HPDE6-E6E7 (cell line): Measurements from ENCODE around the gene TNFRSF1B.

Source experiments
- DNase-seq: peaks from one replicate; pipeline ENCODE4 v3.0.0; 2011; ENCODE audit warnings: missing footprints; ENCODE audit errors: extremely low spot score

Gene TNFRSF1B

DNA sequence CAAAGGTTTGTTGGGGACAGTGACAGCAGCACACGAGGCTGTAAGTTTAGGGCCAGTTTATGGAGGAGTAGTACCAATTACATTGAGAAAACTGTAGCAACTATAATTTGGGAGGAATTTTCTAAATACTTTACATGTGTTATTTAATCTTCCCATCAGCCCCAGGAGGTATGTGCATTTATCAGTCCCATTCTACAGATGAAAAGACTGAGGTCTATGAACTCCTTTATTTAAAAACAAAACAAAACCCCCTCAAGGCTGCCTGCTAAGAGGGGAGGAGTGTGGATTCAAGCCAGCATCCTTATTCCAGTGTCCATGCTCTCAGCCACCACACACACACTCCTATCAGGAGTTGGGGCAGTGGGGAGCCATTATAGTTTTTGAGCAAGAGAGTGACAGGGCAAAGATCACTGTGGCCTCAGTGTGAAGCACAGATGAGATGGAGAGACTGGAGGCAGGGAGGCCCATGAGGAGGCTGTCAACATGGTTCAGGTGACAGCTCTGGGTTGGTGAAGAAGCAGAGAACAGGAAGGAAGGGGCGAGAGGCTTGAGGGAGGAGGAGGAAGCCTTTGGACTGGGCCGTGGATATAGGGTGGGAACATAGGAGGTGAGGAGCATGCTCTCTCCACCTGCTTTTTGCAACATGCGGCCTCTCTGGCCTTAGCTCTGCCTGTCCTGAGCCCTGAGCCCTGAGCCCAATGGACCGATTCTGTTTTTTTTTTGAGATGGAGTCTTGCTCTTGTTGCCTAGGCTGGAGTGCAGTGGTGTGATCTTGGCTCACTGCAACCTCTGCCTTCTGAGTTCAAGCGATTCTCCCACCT is 9.7 kb downstream of the TNFRSF1B start:
- no peak for DNase-seq

DNA sequence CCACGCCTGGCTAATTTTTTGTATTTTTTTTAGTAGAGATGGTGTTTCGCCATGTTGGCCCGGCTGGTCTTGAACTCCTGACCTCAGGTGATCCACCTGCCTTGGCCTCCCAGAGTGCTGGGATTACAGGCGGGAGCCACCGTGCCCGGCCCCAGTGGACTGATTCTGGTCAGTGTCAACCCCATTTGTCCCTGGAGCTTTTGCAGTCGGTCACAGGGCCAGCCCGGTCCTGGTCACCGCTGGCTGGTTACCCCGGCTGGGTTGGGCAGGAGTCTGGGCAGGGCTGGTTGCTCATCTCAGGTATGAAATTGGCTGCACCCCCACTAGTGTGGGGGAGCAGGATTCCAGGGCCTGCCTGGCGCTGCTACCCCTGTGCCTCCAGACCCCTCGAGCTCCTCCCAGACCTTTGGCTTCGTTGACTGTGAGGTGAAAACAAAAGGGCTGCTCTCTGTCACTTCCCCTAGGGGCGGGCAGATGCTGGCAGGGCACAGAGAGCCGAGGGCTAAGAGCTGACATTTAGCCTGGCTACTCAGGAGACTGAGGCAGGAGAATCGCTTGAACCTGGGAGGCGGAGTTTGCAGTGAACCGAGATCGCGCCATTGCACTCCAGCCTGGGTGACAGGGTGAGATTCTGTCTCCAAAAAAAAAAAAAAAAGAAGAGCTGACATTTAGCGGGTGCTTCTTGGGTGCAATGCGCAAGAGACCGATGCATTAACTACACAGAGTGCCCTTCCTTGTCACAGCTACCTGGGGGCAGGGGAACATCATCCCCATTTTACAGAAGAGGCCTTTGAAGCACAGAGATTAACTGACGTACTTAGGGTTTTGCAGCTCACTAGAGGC is 10.6 kb downstream of the TNFRSF1B start:
- DNase-seq = no peak

DNA sequence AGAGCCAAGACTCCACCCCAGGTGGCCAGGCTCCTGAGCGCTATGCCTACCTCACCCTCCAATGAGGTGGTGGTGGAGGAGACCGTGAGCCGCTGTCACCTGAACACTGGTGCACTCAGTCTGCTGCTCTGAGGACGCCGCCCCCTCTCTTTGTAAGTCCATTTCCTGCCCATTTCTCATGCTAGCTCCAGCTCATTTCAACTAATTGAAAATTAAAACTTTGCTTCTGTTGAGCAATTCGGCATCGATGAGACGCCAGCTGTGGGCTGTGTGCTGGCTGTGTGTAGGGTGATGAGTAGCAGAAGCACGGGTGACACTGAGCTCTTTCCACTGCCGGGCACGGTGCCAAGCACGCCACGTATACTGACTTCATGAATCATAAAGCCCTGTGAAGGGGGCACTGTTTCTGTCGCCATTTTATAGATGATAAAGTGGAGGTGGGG is 11.2 kb downstream of the TNFRSF1B start:
- DNase-seq = no peak

DNA sequence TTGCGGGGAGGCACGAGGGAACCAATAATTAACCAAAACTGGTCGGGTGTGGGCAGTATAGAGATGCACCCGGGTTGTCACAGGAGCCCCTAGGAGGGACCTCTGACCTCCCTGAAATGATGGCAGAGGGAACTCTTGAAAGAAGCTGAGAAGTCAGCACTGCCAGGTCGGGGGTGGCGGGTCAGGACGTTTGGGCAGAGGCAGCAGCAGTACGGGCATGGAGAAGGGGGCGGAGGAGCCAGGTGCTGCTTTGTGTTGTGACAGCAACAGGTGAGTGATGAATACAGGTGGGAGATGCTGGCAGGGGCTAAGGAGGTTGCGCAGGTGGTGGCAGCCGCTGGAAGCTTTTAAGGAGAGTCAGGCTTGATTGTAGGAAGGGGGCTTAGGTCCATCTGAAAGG is 11.7 kb downstream of the TNFRSF1B start:
- DNase-seq = no peak

DNA sequence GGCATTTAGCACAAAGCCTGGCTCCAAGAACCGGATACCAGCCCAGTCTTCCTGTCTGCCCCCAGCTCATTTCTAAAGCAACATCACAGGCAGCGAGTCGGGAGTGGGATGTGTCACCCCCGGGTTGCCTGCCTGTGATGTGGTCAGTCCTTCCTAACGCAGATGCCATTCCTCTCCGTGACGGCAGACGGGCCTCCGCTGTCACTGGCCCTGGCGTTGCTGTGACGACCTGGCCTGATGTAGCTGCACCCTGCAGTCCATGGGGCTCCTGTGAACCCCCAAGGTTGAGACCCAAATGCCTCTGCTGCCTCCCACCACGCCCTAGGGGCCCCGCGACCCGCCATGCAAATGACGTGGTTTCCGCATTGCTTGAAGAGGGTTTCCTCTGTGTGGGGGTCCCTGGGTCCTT is 12.3 kb downstream of the TNFRSF1B start:
- DNase-seq = no peak

DNA sequence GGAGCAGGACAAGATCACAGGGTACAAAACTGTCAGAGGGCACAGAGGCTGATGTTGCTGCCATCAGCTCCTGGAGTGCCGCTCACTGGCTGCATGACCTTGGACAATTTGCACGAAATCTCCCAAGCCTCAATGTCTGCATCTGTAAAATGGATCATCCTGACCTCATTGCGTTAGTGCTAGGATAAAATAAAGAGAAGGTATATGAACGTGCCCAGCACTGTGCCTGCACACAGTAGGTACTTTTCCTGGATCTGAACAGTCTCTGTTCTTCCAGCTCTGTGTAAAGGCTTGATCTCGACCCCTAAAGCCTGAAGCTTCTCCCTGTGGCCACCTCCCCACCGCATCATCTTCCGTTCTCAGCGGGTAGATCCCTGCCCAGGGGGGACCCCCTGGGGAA is 12.9 kb downstream of the TNFRSF1B start:
- DNase-seq = no peak

DNA sequence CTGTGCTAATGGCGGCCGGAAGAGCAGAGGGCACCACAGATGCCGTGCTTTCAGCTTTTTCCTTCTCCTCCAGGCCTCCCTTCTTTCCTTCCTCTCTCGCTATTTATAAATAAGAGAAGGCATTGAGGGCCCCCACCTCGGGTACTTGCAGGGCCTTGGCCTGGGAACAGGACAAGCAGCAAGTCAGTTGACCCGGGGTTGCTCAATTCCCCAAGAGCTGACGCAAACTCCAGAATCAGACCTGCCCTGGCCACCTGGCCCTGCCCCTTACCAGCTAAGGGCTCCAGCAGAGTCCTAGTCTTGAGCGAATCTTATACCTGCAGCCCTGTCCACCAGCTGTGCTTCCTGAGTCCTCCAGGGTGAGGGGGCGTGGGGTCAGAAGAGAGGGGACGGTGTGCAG is 13.5 kb downstream of the TNFRSF1B start:
- no peak for DNase-seq

DNA sequence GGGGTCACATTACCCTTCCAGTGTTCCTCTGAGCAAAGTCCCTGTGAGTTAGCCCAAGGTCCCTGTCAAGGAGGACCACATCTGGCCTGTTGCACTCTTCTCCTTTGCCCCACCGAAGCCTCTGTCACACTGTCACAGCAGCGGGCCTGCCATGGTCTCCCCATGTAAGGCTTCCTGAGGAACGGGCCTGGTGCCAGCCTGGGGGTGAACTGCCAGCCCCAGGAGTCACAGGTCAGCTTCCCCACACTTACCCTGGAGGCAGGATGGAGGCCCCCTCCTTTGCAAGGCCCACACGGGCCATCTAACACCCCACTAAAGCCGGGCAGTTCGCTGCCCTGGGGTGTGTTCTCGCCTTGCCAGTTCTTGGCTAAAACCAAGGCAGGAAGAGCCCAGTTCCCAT is 14.1 kb downstream of the TNFRSF1B start:
- DNase-seq = no peak

DNA sequence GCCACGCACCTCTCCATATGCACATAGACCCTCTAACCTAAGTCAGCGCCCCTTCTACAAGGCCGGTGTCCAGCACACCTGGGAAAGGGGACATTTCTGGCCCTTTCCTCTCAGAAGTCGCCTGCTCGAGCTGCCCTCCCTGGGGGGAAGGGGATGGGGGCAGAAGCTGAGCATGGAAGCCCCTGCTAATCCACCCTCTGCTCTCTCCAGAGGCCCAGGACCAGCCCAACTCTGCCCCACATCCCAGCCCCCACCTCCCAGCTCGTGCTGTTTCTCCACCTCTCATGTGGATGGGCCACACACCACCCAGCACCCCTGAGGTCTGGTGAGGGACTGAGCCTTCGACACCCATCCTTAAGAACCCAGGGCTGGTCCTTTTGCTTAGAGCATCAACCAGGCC is 14.8 kb downstream of the TNFRSF1B start:
- DNase-seq = no peak

DNA sequence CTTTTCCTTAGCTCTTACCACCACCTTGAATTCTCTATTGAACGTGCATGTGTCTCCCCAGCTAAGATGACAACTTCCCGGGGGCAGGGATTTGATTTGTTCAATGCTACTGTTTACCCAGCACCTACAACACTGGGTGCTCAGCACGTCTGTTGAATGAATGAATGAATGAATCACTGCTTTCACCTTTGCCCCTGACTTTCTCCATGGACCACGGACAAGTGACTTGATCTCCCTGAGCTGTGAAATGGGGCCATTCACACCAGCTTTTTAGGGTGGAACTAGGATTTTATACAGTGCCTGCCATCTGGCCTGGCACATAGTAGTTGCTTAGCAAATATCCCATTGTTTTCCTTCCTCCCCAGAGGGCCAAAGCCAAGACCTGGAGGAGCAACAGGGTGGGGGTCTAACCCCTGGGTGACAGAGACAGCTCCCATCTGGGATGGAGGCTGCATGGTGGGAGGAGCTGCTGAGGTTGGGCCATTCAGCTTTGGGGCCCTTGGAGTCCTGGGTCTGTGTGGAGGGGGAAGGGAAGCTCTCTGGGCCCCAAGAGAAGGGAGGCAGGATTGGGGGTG is 15.7 kb downstream of the TNFRSF1B start:
- no peak for DNase-seq

DNA sequence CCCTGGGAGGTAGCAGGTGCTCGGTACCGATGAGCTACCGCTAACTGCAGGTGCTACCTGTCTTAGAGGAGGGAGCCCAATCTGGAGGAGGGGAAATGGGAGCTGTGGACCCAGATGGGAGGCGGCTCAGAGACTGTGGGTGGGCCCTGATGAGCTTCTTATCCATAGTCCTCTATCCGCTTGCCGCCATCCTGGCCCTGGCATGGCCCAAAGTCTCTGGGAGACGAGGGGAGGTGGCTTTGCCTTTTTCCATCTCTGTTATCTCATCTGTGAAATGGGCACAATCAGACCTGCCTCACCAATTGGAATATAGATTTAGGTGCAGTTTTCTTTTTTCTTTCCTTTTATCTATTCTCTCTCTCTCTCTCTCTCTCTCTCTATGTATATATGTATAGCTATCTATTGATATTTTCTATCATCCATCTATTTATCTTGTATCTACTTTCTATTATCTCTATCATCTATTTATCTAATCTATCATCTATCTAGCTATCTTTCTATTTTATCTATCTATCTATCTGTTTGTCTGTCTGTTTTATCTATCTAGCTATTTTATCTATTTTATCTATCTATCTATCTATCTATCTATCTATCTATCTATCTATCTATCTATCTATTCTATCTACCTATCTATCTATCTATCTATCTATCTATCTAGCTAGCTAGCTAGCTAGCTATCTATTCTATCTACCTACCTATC is 16.5 kb downstream of the TNFRSF1B start:
- no peak for DNase-seq

DNA sequence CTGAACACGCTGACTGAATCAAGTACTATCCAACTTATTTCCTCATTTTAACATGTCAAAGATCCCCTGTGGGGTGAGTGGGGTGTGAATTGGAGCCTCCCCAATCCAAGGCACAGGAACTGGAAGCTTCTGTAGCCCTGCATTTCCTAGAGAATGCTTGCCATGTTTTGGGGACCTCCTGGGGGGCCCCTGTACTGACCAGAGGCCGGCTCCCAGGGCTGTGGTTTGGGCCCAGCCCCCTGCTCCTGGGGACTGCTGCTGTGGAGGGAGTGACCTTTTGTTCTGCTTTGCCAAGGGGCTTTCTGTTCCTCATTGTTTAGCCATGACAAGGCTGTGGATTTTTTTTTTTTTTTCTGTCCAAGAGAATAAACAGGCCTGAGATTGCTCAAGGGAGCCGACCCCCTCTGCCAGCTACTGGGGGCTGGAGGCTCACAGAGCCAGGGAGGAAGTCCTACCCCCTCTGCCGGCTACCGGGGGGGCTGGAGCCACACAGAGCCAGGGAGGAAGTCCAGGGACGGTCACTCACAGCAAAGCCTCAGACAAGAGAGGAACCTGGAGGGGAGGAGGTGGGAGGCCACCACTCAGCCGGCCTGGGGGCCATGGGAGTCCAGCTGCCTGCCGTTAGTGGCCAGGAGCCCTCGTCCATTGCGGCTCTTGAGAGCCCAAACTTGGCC is 17.4 kb downstream of the TNFRSF1B start:
- DNase-seq = no peak

DNA sequence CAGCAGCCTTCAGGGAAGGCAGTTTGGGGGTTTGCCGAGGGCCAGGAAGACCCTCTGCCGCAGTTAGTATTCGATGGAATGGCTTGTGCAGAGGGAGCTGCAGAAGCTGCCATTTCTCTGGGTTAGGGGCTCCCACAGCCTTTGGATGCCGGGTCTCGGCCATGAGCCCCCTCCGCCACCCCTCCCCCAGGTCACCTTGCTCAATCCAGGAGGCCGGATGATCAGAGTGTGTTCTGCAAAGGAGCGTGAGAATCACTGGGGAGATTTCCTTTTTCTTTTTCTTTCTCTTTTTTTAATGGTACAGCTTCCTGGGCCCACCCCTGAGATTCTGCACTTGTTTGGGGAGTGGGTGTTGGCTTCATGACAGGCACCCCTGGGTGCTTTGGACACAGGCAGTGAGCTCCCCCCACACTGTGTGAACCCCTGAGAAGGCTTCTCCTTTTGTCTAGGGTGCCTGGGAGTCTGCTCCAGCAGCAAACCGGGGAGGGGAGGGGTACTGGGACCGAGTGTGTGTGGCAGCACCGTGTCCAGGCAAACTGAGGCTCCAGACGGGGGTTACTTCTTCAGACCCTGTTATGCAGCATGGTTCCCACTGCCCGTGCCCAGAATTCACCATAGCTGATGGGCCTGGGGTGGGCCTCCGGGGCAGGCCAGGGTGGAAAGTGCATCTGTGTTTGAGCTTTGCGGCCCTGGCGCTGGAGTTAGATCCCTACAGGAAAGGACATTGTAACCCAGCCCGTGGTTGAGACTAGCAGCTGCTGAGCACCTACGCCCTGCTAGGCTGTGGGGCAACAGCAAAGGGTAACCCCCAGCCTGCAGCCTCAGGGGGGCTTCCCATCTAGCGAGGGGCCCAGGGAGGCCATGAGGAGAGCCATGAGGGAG is 18.5 kb downstream of the TNFRSF1B start:
- no peak for DNase-seq

DNA sequence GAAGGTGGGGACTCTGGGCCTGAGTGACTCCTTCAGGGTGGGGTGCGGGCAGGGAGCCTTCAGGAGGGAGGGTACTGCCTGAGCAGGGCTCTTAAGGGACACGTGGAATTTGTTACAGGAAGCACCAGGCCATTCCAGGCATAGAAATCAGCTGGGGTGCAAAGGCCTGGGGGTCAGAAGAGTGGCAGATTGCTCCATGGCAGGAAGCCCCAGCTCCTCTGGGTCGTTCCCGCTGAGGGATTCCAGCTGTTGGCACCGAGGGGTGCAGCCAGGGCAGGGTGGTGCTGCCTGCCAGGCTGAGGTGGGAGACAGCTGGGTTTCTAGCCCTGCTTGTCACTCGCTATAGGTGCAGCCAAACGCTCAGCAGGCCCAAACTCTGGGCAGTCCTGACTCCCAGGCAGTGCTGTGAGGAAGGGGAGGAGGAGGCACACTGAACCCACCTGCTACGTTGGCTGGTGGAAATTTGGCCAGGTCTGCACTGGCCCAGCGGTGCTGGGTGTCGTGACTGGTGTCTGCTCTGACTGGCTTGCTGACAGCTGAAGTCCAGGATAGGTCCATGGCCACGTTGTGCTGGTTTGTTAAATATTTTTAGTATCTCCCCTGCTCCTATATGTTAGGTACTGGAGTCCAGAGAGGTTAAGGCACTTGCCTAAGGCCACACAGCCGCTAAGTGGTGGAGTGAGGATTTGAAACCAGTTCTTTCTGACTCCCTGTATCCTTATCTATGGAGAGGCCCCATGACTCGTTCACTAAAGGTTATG is 19.3 kb downstream of the TNFRSF1B start:
- no peak for DNase-seq

DNA sequence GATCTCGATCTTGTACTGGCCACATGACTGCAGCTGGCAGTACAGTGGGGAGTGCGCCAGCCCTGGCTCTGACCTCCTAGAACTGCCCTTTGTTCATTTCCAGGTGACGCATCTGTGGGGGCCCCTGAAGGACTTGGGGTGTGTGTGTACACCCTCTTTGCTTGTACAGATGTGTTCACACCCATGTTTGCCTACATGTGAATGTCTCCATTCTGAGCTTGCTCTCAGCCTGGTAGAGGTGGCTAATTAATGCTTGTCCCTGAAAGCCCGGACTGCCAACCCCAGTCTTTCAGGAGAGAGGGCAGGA is 19.8 kb downstream of the TNFRSF1B start:
- no peak for DNase-seq

DNA sequence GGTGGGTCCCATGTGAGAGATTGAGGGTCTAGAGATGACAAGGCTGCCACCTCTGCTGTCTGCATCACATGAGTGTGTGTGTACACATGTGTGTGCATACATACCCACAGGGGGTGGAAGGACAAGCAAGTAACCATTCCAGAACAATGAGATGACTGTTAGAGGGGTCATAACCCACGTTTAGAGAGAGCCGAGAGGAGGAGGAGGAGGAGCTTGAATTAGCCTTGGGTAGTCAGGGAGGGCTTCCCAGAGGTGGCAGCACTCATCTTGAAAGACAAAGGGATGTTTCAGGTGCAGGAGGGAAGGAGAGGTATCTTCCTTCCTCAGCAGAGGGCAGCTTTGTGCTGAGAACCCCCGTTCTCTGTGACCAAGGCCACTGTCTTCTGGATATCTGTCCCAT is 21.3 kb downstream of the TNFRSF1B start:
- no peak for DNase-seq

DNA sequence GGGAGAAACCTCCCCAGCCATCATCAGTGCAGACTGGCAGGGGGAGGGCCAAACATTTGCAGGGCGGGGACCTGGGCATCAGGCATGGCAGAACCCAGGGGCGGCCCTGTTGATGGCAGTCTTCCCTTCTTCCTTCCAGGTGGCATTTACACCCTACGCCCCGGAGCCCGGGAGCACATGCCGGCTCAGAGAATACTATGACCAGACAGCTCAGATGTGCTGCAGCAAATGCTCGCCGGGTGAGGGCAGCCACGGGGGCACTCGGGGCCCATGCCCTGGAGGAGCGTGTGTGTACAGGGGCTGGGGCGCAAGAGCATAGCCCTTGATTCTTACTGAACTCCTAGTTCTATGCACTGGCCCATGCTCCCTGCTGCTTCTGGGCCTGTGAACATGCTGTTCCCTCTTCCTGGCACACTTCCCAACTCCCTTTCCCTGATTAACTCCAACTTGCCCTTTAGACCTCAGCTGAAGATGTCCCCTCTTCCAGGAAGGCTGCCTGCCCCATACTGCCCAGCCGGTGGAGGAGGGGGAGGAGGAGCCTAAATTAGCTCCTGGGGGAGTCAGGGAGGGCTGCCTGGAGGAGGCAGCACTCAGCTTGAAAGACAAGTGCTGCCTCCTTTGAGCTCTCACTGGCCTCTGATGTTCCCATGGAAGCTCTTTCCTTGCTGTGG is 22.0 kb downstream of the TNFRSF1B start:
- DNase-seq = no peak

DNA sequence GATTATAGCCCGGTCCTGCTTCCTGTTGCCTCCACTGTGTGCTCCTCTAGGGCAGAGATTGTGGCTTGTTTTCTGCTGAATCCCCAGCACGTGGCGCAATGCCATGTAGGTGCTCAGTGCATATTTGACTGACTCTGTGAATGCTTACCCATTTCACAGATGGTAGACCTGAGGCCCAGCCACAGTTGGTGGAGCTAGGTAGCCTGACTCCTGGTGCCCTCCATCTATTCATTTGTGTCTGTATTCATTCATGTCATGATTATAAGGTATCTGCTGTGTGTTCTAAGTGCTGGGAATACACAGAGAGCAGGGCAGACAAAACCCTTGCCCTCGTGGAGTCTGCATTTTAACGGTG is 22.5 kb downstream of the TNFRSF1B start:
- no peak for DNase-seq

DNA sequence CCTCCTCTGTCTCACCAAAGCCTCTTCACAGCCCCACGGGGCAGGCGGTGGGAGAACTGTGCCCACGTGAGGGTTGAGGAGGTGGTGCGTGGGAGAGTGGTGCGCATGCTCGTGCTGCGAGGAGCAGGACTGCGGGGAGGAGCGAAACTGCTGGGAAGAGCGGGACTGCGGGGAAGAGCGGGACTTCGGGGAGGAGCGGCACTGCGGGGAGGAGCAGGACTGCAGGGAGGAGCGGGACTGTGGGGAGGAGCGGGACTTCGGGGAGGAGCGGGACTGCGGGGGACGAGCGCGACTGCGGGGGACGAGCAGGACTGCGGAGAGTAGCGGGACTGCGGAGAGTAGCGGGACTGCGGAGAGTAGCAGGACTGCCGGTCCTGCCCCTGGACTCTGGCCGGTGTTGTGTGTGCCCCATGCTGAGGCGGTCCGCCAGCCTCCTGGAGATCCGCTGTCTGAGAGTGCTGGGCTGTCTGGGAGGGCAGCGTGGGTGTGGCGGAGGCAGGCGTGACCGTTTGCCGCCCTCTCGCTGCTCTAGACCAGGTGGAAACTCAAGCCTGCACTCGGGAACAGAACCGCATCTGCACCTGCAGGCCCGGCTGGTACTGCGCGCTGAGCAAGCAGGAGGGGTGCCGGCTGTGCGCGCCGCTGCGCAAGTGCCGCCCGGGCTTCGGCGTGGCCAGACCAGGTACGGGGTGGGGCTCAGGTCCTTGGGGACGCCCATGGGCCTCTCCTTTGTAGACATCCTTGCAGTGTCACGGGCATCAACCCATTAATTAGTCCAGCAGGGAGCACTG is 24.6 kb downstream of the TNFRSF1B start:
- DNase-seq = no peak
